ENCODE measurements around the gene KIAA0040. TPM values are rescaled to one million over a fixed set of nuclear protein-coding genes. Genes with fewer than 3 reads are reported as not detected.

KIAA0040 gene
- polyA plus RNA-seq (2013, experiment 1 of 2): 7.9 TPM
- polyA plus RNA-seq (2013, experiment 2 of 2): 7.8 TPM

GRCh38 chr1:175192630-175193526 is at the start of gene KIAA0040:
Gene KIAA0040 (minus strand): TSS chr1:175192776. CDS start chr1:175161013, 31,763 bp downstream.
- H4K5ac ChIP-seq (ENCODE audit: low read length): no peak within 1 kb of the TSS
- no peak within 1 kb of the TSS for H2BK15ac ChIP-seq (replicated peaks; ENCODE audit: low read depth)
- DNase-seq: peak; percentile 81
- WGBS (ENCODE audit: extremely low coverage, insufficient coverage, low lambda C conversion rate): no CpG with 5 or more reads among the region's 62 CpGs
- H3K9ac ChIP-seq (ENCODE audit: low read length): peak within 1 kb of the TSS; percentile 75
- H3K23ac ChIP-seq (ENCODE audit: low read length): no peak within 1 kb of the TSS
- H2BK120ac ChIP-seq (ENCODE audit: low read depth, low read length): no peak within 1 kb of the TSS
- peak within 1 kb of the TSS; percentile 85 for H3K4me2 ChIP-seq (ENCODE audit: low read length)
- H3K36me3 ChIP-seq (ENCODE audit: control insufficient read depth, insufficient read depth, low read length): no peaks in the 10 kb centered on the region
- peak within 1 kb of the TSS; percentile 72 for H3K18ac ChIP-seq (ENCODE audit: low read length)
- H3K4me3 ChIP-seq (ENCODE audit: low read length): peak within 1 kb of the TSS; percentile 69
- peak within 1 kb of the TSS; percentile 61 for H2BK5ac ChIP-seq (ENCODE audit: low read length)
- no peaks in the 10 kb centered on the region for H3K27me3 ChIP-seq (ENCODE audit: insufficient read depth, low read length, poor library complexity)
- peaks cover 3% of the 10 kb centered on the region for H3K79me1 ChIP-seq (ENCODE audit: low read length)
- peaks cover 4% of the 10 kb centered on the region for H3K4me1 ChIP-seq (ENCODE audit: control insufficient read depth, low read depth, low read length)
- H3K79me2 ChIP-seq (ENCODE audit: control insufficient read depth, insufficient read depth, low read length): no peaks in the 10 kb centered on the region
- peak within 1 kb of the TSS; percentile 85 for H3K56ac ChIP-seq (ENCODE audit: low read length)
- H4K8ac ChIP-seq (ENCODE audit: low read depth, low read length): no peak within 1 kb of the TSS
- no peak within 1 kb of the TSS for H3K27ac ChIP-seq (ENCODE audit: low read depth, low read length)
- H2AK5ac ChIP-seq (ENCODE audit: low read length): no peak within 1 kb of the TSS
- H3K4ac ChIP-seq (ENCODE audit: low read depth, low read length): peak within 1 kb of the TSS; percentile 40

- Histone ChIP-seq H3K4me3 (ENCODE audit: low read length) (no peak overlapping the region), H3K36me3 (ENCODE audit: control insufficient read depth, insufficient read depth, low read length) (no peaks in the 10 kb centered on the region), H3K4me1 (ENCODE audit: control insufficient read depth, low read depth, low read length) (no peaks in the 10 kb centered on the region), H3K4ac (ENCODE audit: low read depth, low read length) (no peak overlapping the region), H2BK5ac (ENCODE audit: low read length) (no peak overlapping the region), H3K4me2 (ENCODE audit: low read length) (no peak overlapping the region), H3K9ac (ENCODE audit: low read length) (no peak overlapping the region), H3K23ac (ENCODE audit: low read length) (no peak overlapping the region), H3K79me2 (ENCODE audit: control insufficient read depth, insufficient read depth, low read length) (no peaks in the 10 kb centered on the region), H3K27ac (ENCODE audit: low read depth, low read length) (no peak overlapping the region), H3K56ac (ENCODE audit: low read length) (no peak overlapping the region), H2AK5ac (ENCODE audit: low read length) (no peak overlapping the region), H3K79me1 (ENCODE audit: low read length) (no peaks in the 10 kb centered on the region), H3K27me3 (ENCODE audit: insufficient read depth, low read length, poor library complexity) (no peaks in the 10 kb centered on the region), H2BK120ac (ENCODE audit: low read depth, low read length) (no peak overlapping the region), H4K8ac (ENCODE audit: low read depth, low read length) (no peak overlapping the region), H2BK15ac (replicated peaks; ENCODE audit: low read depth) (no peak overlapping the region), H4K5ac (ENCODE audit: low read length) (no peak overlapping the region), H3K18ac (ENCODE audit: low read length) (no peak overlapping the region)
- no CpG with 5 or more reads among the region's 1 CpG for WGBS (ENCODE audit: extremely low coverage, insufficient coverage, low lambda C conversion rate)
- DNase-seq: no peak
These were observed 44.8 kb upstream of the KIAA0040 start for GRCh38 chr1:175237389-175237788.

- Histone ChIP-seq H3K4me1 (ENCODE audit: control insufficient read depth, low read depth, low read length) (no peaks in the 10 kb centered on the region), H3K4me3 (ENCODE audit: low read length) (no peak overlapping the region), H2BK5ac (ENCODE audit: low read length) (no peak overlapping the region), H3K9ac (ENCODE audit: low read length) (no peak overlapping the region), H3K23ac (ENCODE audit: low read length) (no peak overlapping the region), H3K4me2 (ENCODE audit: low read length) (no peak overlapping the region), H4K8ac (ENCODE audit: low read depth, low read length) (no peak overlapping the region), H2BK120ac (ENCODE audit: low read depth, low read length) (no peak overlapping the region), H3K79me1 (ENCODE audit: low read length) (no peaks in the 10 kb centered on the region), H4K5ac (ENCODE audit: low read length) (no peak overlapping the region), H3K36me3 (ENCODE audit: control insufficient read depth, insufficient read depth, low read length) (no peaks in the 10 kb centered on the region), H3K27me3 (ENCODE audit: insufficient read depth, low read length, poor library complexity) (no peaks in the 10 kb centered on the region), H2AK5ac (ENCODE audit: low read length) (no peak overlapping the region), H3K79me2 (ENCODE audit: control insufficient read depth, insufficient read depth, low read length) (no peaks in the 10 kb centered on the region), H2BK15ac (replicated peaks; ENCODE audit: low read depth) (no peak overlapping the region), H3K56ac (ENCODE audit: low read length) (peak overlapping the region; percentile 28), H3K18ac (ENCODE audit: low read length) (no peak overlapping the region), H3K4ac (ENCODE audit: low read depth, low read length) (no peak overlapping the region), H3K27ac (ENCODE audit: low read depth, low read length) (no peak overlapping the region)
- DNase-seq: no peak
- WGBS (ENCODE audit: extremely low coverage, insufficient coverage, low lambda C conversion rate): no CpG with 5 or more reads among the region's 3 CpGs
These were observed 42.1 kb upstream of the KIAA0040 start for GRCh38 chr1:175234639-175235038.

- Histone ChIP-seq H2BK15ac (replicated peaks; ENCODE audit: low read depth) (no peak overlapping the region), H3K27ac (ENCODE audit: low read depth, low read length) (no peak overlapping the region), H3K79me1 (ENCODE audit: low read length) (no peaks in the 10 kb centered on the region), H3K4me2 (ENCODE audit: low read length) (no peak overlapping the region), H3K4ac (ENCODE audit: low read depth, low read length) (no peak overlapping the region), H3K27me3 (ENCODE audit: insufficient read depth, low read length, poor library complexity) (no peaks in the 10 kb centered on the region), H2BK5ac (ENCODE audit: low read length) (no peak overlapping the region), H2AK5ac (ENCODE audit: low read length) (no peak overlapping the region), H3K9ac (ENCODE audit: low read length) (no peak overlapping the region), H2BK120ac (ENCODE audit: low read depth, low read length) (no peak overlapping the region), H3K23ac (ENCODE audit: low read length) (no peak overlapping the region), H3K18ac (ENCODE audit: low read length) (no peak overlapping the region), H3K79me2 (ENCODE audit: control insufficient read depth, insufficient read depth, low read length) (no peaks in the 10 kb centered on the region), H3K4me1 (ENCODE audit: control insufficient read depth, low read depth, low read length) (no peaks in the 10 kb centered on the region), H3K36me3 (ENCODE audit: control insufficient read depth, insufficient read depth, low read length) (no peaks in the 10 kb centered on the region), H3K56ac (ENCODE audit: low read length) (no peak overlapping the region), H3K4me3 (ENCODE audit: low read length) (no peak overlapping the region), H4K8ac (ENCODE audit: low read depth, low read length) (no peak overlapping the region), H4K5ac (ENCODE audit: low read length) (no peak overlapping the region)
- no peak for DNase-seq
- no CpG with 5 or more reads among the region's 2 CpGs for WGBS (ENCODE audit: extremely low coverage, insufficient coverage, low lambda C conversion rate)
These were observed 39.8 kb upstream of the KIAA0040 start for GRCh38 chr1:175232335-175232734.

- no peak overlapping the region for H3K23ac ChIP-seq (ENCODE audit: low read length)
- H3K27me3 ChIP-seq (ENCODE audit: insufficient read depth, low read length, poor library complexity): no peaks in the 10 kb centered on the region
- no peaks in the 10 kb centered on the region for H3K36me3 ChIP-seq (ENCODE audit: control insufficient read depth, insufficient read depth, low read length)
- no peak overlapping the region for H4K8ac ChIP-seq (ENCODE audit: low read depth, low read length)
- H3K79me1 ChIP-seq (ENCODE audit: low read length): no peaks in the 10 kb centered on the region
- no peak overlapping the region for H3K4me3 ChIP-seq (ENCODE audit: low read length)
- no peak overlapping the region for H3K4ac ChIP-seq (ENCODE audit: low read depth, low read length)
- H3K9ac ChIP-seq (ENCODE audit: low read length): no peak overlapping the region
- WGBS (ENCODE audit: extremely low coverage, insufficient coverage, low lambda C conversion rate): no CpG with 5 or more reads among the region's 1 CpG
- no peak overlapping the region for H2BK120ac ChIP-seq (ENCODE audit: low read depth, low read length)
- no peak overlapping the region for H3K27ac ChIP-seq (ENCODE audit: low read depth, low read length)
- H2BK15ac ChIP-seq (replicated peaks; ENCODE audit: low read depth): no peak overlapping the region
- no peak overlapping the region for H3K18ac ChIP-seq (ENCODE audit: low read length)
- H2AK5ac ChIP-seq (ENCODE audit: low read length): no peak overlapping the region
- DNase-seq: no peak
- H3K79me2 ChIP-seq (ENCODE audit: control insufficient read depth, insufficient read depth, low read length): no peaks in the 10 kb centered on the region
- no peak overlapping the region for H3K4me2 ChIP-seq (ENCODE audit: low read length)
- no peak overlapping the region for H3K56ac ChIP-seq (ENCODE audit: low read length)
- no peak overlapping the region for H2BK5ac ChIP-seq (ENCODE audit: low read length)
- H3K4me1 ChIP-seq (ENCODE audit: control insufficient read depth, low read depth, low read length): peaks cover 2% of the 10 kb centered on the region
- no peak overlapping the region for H4K5ac ChIP-seq (ENCODE audit: low read length)
These were observed 33.2 kb upstream of the KIAA0040 start for GRCh38 chr1:175225805-175226129.

Measured in mesendoderm (in vitro differentiated cells).